NAMALWA (cell line): Measurements from ENCODE around the gene L1CAM.
A peak's percentile ranks its signal among the peaks of the same experiment; 100 is the strongest.
"Not testable (repeated sequence)": the region's sequence is repeated elsewhere in the genome, so short reads cannot be mapped to it uniquely, and the experiment has no call there.

Source experiments
- DNase-seq: peaks from one replicate; pipeline ENCODE4 v3.0.0-alpha.2; 2015; ENCODE audit warnings: low spot score

The L1CAM gene

DNA sequence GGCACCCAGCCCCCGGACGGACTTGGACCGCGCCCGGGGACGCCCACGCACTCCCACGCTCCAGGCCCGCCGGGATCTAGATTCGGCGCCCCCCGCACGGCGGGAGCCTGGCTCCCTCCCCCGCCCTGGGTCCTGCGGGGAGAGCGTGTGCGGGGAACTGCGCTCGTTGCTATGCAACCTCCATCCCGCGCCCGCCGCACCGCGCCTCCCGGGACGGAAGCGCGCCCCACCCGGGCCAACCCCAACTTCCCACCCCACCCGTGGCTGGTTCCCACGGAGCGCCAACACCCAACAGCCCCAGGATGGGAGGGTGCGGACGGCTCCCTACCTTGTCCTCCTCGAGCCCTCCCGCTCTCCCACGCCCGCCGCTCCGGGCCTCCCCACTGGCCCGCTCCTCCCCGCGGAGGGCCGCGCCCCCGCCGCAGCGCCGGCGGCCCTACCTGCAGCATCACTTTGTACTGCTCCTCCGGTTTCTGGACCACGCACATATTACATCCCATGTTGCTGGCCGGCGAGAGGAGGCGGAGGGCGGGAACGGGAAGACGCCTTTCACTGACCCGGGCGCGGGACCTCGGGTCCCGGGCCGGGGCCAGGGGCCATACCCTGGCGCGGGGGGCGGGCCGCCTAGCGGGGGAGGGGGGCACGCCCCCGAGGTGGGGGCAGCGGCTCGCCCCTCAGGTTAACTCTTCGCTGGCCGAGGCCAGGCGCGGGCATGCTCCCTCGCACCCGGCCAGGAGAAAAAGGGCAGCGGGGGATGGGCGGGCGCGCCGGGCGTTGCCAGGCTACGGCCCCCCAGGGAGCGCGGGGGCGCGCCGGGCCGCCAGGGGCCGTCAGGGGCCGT, 56.0 kb downstream of the L1CAM start, which contains the start of gene PDZD4:
PDZD4 (minus strand) TSS at position 746 of the 841 bp plus-strand sequence; CDS start at position 500, 246 bp downstream.
- DNase-seq: no peak

DNA sequence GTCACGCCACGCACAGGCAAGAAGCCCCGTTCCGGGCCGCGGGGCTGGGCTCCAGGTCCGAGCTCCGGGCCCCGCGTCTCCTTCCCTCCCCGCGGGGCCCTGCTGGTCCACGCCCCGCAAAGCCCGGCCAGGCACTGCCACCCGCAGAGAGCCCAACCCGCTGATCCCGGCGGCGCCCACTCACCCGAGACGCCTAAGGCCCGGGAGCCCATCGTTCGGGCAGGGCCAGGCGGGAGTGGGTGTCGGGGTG, 56.5 kb downstream of the L1CAM start:
- no peak for DNase-seq

DNA sequence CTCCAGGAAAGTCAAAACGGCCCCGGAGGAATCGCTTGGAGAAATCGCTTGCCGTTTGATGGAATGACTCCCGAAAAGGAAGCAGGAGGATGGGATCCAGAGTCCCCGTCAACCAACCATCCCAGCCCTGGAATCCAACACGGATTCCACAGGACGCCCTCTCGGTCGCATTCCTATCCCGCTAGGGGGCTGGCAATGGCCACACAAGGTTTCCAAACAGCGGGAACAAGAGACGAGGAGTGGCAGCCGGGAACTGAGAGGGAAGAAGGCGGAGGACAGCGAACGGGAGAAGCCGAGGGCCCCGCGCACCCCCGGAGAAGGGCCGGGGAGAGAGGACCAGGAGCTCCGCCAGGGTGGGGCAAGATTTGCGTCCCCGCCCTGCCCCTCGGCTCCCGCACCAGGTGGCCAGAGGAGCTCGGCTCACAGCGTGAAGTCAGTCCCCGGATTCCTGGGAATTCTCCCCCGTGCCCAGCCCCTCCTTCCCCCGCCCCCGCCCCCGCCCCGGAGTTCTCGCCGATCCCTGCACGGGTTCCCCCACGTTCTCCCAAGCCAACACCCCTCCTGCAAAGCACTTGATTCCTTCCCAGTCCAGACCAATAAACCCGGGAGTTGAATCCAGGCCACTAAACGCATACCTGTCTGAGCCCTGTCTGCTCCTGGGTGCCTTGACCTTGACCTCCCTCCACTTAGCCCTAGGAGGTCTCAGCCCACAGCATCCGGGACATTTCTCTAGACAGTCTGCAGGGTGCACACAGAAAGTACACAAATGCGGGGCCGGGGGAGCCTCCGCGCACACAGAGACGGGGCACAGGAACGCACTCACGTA, 57.0 kb downstream of the L1CAM start:
- no peak for DNase-seq

DNA sequence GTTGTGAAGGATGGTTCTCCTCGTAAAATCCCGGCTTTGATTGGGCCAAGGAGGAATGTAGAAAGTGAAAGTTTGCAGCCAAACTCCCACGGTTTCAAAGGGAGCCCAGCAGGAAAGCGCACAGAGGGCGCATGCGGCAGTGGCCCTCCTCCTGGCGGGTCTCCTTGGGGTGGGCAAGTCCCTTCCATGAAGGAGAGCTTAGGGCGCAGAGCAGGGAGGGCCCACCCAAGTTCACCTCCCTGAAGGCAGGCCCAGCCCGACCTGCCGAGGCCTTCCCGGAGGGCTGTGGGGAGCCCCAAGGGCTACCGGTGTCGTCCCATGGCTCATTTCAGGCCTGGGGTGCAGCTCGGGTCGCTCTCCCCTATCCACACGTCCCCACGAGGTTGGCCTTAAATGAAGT, 57.7 kb downstream of the L1CAM start:
- no peak for DNase-seq

DNA sequence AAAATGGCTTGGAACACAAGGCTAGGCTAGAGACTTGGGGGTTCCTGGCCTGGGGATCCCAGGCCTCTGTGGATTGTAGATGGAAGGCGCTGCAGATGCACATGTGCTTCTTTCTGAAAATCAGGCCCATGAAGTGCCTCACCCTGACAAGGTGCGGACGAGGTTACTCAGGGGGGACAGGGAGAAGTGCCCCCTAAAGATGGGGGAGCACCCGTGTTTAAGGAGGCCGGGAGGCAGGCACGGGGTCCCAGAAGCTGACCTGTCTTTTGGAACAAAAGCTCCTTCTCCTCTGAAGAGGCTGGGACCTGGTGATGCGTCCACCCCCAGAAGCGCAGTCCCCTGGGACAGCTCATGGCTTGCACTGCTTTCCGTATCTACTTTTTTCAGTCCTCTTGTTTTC, 58.1 kb downstream of the L1CAM start:
- DNase-seq: no peak

DNA sequence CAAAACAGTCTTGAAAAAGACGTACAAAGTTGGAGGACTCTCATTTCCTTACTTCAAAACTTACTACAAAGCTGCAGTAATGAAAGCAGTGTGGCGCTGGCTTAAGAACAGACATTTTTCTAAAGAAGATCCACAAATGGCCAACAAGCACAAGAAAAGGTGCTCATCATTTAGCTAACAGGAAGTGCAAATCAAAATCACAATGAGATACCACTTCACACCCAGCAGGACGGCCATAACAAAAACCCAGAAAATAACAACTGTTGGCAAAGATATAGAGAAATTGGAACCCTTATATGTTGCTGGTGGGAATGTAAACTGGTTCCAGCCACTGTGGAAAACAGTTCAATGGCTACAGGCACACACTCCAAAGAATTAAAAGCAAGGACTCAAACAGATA, 59.0 kb downstream of the L1CAM start:
- DNase-seq: no peak

DNA sequence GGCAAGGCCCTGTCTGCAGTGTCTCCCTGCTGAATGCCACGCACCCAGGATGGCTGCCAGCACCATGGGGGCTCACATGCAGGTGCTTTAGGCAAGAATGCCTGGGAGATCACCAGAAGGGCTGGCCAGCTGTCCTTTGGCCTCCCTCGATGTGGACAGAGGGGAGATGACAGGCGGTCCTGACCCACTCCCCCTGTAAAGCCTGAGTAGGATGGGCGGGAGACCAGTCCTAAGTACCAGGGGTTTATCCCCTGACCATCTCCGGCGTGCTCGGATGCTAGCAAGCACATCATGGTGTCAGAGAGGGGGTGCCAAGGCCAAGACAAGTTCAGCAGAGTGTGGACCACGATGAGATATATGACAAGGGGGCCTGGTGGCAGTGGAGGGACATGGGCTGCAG, 60.9 kb downstream of the L1CAM start:
- DNase-seq: no peak

DNA sequence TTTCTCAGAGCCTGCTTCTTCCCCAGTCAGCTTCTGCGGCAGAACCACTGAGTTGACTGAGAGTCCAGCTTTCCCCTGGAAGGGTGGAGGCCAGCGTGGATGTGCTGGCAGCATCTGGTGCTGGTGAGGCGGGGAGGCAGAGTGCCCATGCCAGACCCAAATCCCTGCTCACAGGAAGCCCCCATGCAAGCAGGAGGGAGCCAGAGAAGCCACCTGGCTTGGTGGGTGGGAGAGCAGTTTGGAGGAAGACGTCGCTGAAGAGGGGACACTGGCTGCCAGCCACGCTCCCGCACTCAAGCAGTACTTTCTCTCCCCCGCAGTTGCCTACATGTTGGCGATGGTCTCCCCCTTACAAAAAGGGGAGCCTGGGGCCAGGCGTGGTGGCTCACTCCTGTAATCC, 61.6 kb downstream of the L1CAM start:
- no peak for DNase-seq

DNA sequence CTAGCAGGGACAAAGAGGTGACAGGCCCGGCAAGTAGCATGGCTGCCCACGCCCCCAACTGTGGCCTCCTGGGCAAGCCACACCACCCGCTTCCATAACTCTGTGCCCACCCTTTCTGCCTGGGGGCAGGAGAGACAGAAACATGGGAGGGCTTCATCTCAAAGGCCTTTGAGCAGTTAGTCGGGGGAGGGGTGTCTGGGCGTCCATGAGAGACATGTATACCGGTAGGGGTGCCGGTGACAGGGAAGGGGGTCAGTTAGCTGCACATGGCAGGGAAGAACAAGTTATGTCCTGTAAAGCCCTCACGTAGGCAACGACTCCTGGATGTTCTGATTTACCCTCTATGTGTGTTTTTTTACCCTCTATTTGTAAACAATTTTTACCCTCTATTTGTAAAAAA, 64.9 kb downstream of the L1CAM start:
- DNase-seq: no peak

DNA sequence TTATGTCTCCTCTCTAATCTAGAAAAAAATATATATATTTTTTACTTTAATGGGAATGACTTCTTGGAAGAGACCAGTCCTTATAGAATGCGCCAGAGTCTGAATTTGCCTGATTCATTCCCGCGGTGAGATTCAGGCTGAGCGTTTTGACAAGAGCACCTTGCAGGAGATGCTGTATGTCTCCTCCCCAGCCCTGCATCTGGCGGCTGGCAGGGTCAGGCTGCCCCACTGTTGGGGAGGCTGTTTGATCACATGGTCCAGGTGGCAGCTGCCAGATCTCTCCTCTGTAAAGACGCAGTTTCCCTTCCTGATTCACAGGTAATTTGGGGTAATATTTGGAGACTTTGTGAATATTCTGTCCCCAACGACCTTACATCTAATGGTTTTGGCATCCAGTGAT, 65.4 kb downstream of the L1CAM start:
- no peak for DNase-seq

DNA sequence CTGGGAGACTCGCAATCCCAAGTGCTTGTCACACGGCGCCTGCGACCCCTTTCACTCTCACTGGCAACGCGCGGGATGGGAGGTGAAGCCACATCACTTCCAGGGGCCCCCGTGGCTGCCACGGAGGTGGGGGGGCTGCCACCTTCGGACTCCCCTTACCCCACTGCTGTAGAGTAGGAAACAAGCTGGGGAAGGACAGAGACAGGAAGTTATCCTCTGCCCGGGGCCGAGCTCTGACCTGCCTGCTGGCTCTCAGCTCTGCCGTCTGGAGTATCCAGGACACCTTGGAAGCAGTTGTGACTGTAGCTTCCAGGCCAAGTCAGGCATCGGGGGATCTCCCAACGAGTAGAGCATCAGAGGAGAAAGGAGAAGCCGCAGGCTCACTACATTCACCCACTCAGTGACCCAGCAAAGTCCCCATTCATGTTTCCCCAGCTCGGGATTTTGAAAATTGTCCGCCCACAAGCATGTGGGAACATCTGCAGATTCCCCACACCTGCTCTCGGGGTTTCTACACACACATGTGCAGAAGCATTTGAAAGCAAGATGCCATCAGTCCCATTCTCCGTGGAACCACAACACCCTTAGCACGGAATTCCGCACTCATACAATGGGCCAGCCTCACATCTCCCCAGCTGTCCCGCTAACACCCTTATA, 66.5 kb downstream of the L1CAM start:
- no peak for DNase-seq

DNA sequence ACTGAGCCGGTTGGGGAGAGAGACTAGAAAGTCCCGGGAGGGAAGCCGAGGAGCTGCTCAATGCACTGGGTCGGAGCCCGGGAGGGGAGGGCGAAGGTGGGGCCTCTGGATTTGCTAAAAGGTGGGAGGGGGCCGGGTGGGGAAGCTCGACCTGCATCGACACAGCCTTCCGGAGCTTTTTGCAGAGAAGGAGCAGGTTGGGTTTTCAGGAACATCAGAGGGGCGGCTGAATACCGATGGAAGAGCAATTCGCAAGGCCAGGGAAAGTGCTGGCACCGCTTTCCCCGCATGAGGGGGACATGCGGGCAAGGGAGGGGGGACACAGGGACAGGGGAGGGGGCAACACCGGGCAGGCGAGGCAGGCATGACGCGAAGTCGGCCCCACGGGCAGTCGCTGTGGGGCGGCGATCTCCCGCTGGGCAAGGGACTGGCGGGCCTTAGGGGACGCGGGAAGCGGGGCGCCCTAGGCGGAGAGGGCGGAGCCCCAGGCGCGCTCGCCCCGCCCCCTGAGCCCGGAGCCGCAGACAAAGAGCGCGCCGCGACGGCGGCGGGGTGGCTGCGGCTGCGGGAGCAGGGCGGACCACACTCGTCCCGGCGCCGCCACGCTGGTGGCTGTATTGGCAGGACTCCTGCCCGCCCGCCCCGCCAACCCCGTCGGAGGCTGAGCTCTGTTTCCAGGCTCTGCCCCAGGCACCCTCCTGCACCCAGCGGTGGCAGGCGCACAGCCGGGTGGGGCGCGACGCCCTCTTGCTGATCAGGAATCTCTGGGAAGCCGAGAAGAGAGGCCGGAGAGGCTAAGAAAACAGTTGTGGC, 67.2 kb downstream of the L1CAM start:
- DNase-seq: no peak

DNA sequence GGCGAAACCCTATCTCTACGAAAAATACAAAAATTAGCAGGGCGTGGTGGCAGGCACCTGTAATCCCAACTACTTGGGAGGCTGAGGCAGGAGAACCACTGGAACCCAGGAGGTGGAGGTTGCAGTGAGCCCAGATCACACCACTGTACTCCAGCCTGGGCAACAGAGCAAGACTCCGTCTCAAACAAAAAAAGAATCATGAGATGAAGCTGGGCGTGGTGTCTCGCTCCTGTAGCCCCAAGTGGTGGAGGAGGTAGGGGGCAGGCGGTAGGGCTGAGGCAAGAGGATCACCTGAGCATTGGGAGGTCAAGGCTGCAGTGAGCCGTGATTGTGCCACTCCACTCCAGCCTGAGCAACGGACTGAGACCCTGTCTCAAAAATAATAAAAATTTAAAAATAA, 67.9 kb downstream of the L1CAM start:
- DNase-seq: not testable (repeated sequence)

DNA sequence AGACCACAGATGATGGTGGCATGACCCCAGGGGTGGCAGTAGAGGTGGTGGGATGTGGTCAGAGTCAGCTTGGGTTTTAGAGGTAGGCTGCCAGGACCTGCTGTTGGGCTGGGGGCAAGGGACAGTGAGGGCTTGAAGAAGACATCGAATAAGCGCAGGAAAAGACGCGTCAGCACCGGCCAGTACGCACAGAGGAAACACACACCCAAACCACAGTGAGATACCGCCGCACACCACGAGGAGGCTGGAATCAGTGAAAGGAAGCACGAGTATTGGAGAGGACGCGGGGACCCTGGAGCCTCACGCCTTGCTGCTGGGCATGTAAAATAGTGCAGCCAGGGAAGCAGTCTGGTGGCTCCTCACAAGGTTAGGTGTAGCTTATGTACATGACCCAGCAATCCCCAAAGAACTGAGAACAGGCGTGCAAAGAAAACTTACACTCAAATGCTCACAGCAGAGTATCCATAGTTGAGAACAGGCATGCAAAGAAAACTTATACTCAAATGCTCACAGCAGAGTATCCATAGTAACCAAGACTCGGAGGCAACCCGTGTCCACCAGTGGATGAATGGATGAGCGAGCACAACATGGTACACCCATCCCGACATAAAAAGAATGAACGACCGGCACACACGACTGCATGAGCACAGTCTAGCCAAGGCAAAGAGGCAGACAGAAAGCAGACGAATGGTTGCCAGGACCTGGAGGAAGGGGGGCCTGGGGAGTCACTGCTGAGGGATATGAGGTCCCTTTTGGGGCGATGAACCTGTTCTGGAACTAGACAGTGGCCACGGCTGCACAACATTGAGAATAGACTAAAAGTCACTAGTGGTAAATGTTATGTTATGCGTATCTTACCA, 68.9 kb downstream of the L1CAM start:
- DNase-seq: peak; percentile 21

DNA sequence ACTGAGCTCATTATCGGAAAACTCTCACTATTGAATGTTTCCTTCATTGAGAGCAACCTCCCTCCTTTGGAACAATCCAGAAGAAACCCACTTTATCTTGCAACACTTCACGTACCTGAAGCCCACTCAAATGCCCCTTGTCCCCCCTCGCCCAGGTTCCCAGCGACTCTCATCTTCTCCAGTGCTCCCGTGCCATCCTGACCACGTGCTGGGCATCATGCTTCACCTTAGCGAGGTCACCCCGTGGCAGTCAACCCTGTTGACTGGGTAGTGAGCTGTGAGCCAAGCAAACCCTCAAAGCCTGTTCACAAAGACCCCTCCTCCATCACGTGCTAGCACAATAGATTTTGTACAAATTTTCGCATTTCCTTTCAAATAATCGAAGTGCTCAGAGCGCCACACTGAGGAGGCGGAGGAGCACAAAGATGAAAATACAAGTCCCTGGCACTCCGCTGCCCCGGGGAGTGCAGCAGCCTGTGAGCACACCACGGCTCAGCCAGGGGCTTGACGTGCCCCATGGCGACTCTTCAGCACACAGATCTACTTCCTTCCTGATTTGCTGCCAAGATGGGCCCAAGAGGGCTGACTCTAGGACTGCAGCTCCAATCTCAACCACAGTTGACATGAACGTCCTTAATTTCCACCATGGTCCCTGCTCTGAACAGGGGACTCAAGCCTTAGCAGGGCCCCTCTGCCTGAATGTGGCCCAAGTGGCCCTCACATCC, 71.2 kb downstream of the L1CAM start:
- no peak for DNase-seq

DNA sequence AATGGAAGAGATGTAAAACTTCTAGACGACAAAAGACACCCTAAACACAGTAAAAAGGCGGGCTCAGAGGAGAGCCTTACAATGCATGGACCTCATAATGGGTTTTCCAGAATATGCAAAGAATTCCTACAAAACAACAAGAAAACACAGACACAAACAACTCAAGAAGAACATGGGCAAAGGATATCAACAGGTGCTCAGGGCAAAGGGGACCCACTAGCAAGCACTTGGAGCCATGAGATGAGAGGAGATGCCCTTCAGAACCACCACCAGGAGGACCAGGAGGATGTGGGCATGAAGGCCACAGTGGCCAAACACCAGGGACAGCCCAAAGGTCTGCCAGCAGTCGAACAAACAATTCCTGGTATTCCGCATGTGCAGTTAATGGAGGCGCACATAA, 72.8 kb downstream of the L1CAM start:
- DNase-seq: no peak

DNA sequence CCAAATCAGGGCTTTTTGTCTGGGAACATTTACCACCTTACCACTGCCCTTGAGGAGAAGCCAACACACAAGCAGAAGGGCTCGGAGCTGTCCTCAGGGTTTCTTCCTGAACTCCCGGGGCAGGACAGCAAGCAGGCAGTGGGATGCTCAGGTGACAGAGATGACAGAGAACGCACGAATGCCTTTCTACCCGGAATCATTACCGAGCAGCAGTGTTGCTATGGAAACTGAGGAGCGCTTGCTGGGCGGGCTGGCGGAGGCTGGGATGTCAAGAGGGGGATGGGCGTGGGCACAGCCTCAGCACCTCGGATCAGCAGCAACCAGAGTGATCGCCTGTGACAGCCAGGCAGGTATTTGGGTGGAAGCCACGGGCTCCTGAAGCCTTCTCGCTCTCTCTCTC, 73.8 kb downstream of the L1CAM start:
- DNase-seq: no peak
